ENCODE measurements around the gene ACP7.

- TF ChIP-seq POLR2A (IDR thresholded peaks at IDR 0.05; ENCODE audit: low read length) (no peak), GATA1 (IDR thresholded peaks at IDR 0.05; ENCODE audit: low read depth, low read length) (no peak)
Observed at GRCh38 chr19:39147480-39147879, 63.3 kb downstream of the ACP7 start.

Measured in erythroblast (primary cell).